Loucy (cell line): ENCODE measurements around the gene RBFOX2.

Source experiments
- H2AFZ ChIP-seq: fragments of 200-600 bp; sonication (generic); 2 replicates; pipeline ENCODE4 v1.6.0; 2016; ENCODE audit warnings: antibody characterized with exemption, mild to moderate bottlenecking, low read length, moderate library complexity
- H3F3A ChIP-seq: fragments of 200-600 bp; 2 replicates; pipeline ENCODE4 v1.6.0; 2016; ENCODE audit warnings: antibody characterized with exemption, low read depth, mild to moderate bottlenecking
- H3K27me3 ChIP-seq: fragments of 200-600 bp; sonication (generic); 2 replicates; pipeline ENCODE4 v1.6.1; 2014; ENCODE audit warnings: low read length, mild to moderate bottlenecking; ENCODE audit not compliant: insufficient read depth, poor library complexity, severe bottlenecking
- H3K36me3 ChIP-seq: fragments of 200-600 bp; sonication (generic); 2 replicates; pipeline ENCODE4 v1.6.1; 2016; ENCODE audit warnings: low read length; ENCODE audit not compliant: insufficient read depth
- H3K4me1 ChIP-seq: fragments of 200-600 bp; sonication (generic); 2 replicates; pipeline ENCODE4 v1.5.1; 2014; ENCODE audit warnings: low read length, mild to moderate bottlenecking; ENCODE audit not compliant: insufficient read depth, poor library complexity, severe bottlenecking
- H3K4me2 ChIP-seq: fragments of 200-600 bp; sonication (generic); 2 replicates; pipeline ENCODE4 v1.6.0; 2014; ENCODE audit warnings: antibody characterized with exemption, low read length, low read depth, mild to moderate bottlenecking; ENCODE audit not compliant: poor library complexity, severe bottlenecking
- H3K4me3 ChIP-seq: fragments of 200-600 bp; sonication (generic); 2 replicates; pipeline ENCODE4 v1.5.1; 2014; ENCODE audit warnings: low read length, mild to moderate bottlenecking, mixed read lengths; ENCODE audit not compliant: poor library complexity, severe bottlenecking
- H3K79me2 ChIP-seq: fragments of 200-600 bp; sonication (generic); 2 replicates; pipeline ENCODE4 v1.6.1; 2014; ENCODE audit warnings: low read length; ENCODE audit not compliant: insufficient read depth
- H3K9ac ChIP-seq: fragments of 200-600 bp; sonication (generic); 2 replicates; pipeline ENCODE4 v1.6.0; 2014; ENCODE audit warnings: mild to moderate bottlenecking, low read depth, low read length, moderate library complexity; ENCODE audit not compliant: poor library complexity, severe bottlenecking
- H3K9me2 ChIP-seq: fragments of 200-600 bp; sonication (generic); replicated peaks from 2 replicates; pipeline ENCODE4 v1.6.1; 2016; ENCODE audit warnings: low read depth, low read length, mixed read lengths
- H3K9me3 ChIP-seq: fragments of 200-600 bp; sonication (generic); 2 replicates; pipeline ENCODE4 v1.6.1; 2014; ENCODE audit warnings: mild to moderate bottlenecking, antibody characterized with exemption, low read length, low read depth; ENCODE audit not compliant: insufficient read depth
- H4K20me1 ChIP-seq: fragments of 200-600 bp; sonication (generic); 2 replicates; pipeline ENCODE4 v1.6.0; 2014; ENCODE audit warnings: antibody characterized with exemption, low read length, mild to moderate bottlenecking; ENCODE audit not compliant: insufficient read depth, poor library complexity, severe bottlenecking
- EZH2phosphoT487 ChIP-seq: fragments of 200-600 bp; IDR thresholded peaks from 2 replicates; pipeline ENCODE4 v1.6.1; 2018; ENCODE audit warnings: antibody characterized with exemption, mild to moderate bottlenecking, moderate library complexity, borderline replicate concordance
- TF ChIP-seq, protein P1 (sequence below): fragments of 200-600 bp; sonication (generic); conservative IDR thresholded peaks from 2 replicates; pipeline ENCODE4 v1.5.1; 2014; ENCODE audit warnings: mild to moderate bottlenecking, antibody characterized with exemption, low read length

RBFOX2 gene

DNA sequence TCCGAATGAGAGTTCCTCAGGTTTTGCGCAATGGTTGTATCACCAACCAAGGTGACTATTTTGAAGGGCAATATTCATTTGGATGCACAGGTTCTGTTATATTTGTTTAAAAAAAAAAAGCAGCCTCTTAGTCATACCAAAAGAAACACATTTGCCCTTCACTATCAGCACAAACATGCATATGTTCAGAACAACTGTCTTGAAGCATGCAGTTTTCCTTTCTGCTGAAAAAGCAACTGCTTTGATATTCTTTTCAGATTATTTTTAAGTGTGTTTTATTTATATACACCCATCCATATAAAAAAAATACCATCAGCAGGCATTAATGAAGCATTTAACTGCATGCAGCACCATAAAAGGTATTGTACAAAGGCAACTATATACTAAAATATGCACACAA, 67.8 kb downstream of the RBFOX2 start:
- H3K27me3 ChIP-seq = no peaks in the 10 kb centered on the region
- no peaks in the 10 kb centered on the region; the same call in 1 of the 2 replicates for H3K79me2 ChIP-seq
- H3K9me2 ChIP-seq = no peaks in the 10 kb centered on the region
- TF ChIP-seq EZH2phosphoT487 = no peak
- TF ChIP-seq, protein P1, sequence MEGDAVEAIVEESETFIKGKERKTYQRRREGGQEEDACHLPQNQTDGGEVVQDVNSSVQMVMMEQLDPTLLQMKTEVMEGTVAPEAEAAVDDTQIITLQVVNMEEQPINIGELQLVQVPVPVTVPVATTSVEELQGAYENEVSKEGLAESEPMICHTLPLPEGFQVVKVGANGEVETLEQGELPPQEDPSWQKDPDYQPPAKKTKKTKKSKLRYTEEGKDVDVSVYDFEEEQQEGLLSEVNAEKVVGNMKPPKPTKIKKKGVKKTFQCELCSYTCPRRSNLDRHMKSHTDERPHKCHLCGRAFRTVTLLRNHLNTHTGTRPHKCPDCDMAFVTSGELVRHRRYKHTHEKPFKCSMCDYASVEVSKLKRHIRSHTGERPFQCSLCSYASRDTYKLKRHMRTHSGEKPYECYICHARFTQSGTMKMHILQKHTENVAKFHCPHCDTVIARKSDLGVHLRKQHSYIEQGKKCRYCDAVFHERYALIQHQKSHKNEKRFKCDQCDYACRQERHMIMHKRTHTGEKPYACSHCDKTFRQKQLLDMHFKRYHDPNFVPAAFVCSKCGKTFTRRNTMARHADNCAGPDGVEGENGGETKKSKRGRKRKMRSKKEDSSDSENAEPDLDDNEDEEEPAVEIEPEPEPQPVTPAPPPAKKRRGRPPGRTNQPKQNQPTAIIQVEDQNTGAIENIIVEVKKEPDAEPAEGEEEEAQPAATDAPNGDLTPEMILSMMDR = no peak
- no peaks in the 10 kb centered on the region for H4K20me1 ChIP-seq
- no peak overlapping the region for H2AFZ ChIP-seq
- no peak overlapping the region for H3K9ac ChIP-seq
- no peaks in the 10 kb centered on the region for H3K9me3 ChIP-seq
- peaks cover 10% of the 10 kb centered on the region for H3K4me1 ChIP-seq
- H3K36me3 ChIP-seq = no peaks in the 10 kb centered on the region
- H3K4me3 ChIP-seq = no peak overlapping the region
- H3K4me2 ChIP-seq = no peak overlapping the region
- no peaks in the 10 kb centered on the region for H3F3A ChIP-seq

DNA sequence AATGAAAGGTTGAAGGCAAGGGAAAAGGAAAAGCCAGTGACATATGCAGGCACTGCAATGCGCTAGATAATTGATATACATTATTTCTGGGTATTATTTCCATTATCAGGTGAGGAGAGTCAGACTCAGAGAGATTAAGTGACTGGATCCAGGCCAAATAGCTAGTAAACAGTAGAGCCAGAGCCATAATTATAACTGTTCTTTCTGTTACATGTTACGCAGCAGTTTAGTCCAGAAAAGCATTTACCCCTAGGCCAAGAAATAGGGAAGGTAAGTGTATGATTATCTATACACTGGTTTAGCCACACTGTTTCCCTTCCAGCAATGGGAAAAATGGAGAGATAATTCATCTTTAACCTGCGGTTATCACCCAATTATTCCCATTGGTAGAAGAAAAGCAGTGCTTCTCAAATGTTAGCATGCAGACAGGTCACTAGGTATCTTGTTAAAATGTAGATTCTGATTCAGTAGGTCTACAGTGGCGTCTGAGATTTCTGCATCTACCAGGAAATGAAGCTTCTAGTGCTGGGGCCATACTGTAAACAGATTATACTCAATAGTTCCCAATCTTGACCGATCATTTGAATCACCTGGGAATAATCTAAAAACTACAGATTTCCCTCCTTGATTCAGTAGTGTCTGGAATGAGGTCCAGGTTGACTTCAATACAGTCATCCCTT, 69.4 kb downstream of the RBFOX2 start:
- Histone ChIP-seq H3K4me2 (no peak overlapping the region), H3K9me2 (no peaks in the 10 kb centered on the region), H3K36me3 (no peaks in the 10 kb centered on the region), H4K20me1 (no peaks in the 10 kb centered on the region), H3K9me3 (no peaks in the 10 kb centered on the region), H3K27me3 (no peaks in the 10 kb centered on the region), H3K4me1 (peaks cover 5% of the 10 kb centered on the region), H2AFZ (no peak overlapping the region), H3K4me3 (no peak overlapping the region), H3K79me2 (no peaks in the 10 kb centered on the region), H3F3A (no peaks in the 10 kb centered on the region), H3K9ac (no peak overlapping the region)
- TF ChIP-seq, protein P1 = no peak
- no peak for TF ChIP-seq EZH2phosphoT487

DNA sequence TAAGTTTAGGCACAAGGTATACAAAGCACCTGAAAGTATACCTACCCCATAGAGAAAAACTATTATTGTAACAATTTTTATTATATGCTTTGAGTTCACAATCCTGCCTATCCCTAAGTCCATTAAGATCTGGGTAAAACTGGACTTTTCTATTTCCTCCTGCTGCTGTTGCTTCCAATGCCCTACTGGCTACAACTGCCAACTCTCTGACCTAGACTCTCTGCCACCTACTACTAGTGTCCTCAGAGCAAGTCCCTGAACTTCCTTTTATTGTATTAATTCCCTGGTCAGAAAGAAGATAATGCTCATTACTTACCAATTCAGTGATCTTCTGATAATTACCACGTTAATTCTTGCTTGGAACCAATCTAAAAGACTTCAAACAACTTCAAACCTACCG, 70.3 kb downstream of the RBFOX2 start:
- H3K9me3 ChIP-seq = no peaks in the 10 kb centered on the region
- no peaks in the 10 kb centered on the region for H3K79me2 ChIP-seq
- H3K9me2 ChIP-seq = no peaks in the 10 kb centered on the region
- no peaks in the 10 kb centered on the region for H3K27me3 ChIP-seq
- no peaks in the 10 kb centered on the region for H4K20me1 ChIP-seq
- no peak overlapping the region for H3K4me2 ChIP-seq
- H3K36me3 ChIP-seq = no peaks in the 10 kb centered on the region
- no peak overlapping the region for H2AFZ ChIP-seq
- no peak overlapping the region for H3K4me3 ChIP-seq
- peaks cover 5% of the 10 kb centered on the region for H3K4me1 ChIP-seq
- no peaks in the 10 kb centered on the region for H3F3A ChIP-seq
- TF ChIP-seq, protein P1 = no peak
- no peak overlapping the region for H3K9ac ChIP-seq
